ENCODE measurements around the gene GATA5.

The GATA5 gene, protein sequence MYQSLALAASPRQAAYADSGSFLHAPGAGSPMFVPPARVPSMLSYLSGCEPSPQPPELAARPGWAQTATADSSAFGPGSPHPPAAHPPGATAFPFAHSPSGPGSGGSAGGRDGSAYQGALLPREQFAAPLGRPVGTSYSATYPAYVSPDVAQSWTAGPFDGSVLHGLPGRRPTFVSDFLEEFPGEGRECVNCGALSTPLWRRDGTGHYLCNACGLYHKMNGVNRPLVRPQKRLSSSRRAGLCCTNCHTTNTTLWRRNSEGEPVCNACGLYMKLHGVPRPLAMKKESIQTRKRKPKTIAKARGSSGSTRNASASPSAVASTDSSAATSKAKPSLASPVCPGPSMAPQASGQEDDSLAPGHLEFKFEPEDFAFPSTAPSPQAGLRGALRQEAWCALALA

DNA sequence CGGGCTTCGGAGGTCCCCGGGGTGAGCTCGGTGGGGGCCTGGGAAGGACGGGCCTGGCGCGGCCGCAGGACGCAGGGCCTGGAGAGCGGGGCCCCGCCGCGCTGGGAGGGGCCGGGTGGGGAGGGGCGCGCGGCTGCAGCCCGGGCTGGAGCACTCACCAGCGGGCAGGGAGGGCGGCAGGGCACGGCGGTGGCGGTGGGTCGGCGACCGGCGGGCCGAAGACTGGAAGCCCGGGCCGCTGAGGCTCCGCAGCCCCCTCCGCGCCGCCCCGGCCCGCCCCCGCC lies at the start of gene GATA5:
Gene GATA5, minus strand, starts transcription at position 224 of the 284 bp plus-strand sequence. CDS start 474 bp downstream, outside the sequence.
- DNase-seq = no peak

DNA sequence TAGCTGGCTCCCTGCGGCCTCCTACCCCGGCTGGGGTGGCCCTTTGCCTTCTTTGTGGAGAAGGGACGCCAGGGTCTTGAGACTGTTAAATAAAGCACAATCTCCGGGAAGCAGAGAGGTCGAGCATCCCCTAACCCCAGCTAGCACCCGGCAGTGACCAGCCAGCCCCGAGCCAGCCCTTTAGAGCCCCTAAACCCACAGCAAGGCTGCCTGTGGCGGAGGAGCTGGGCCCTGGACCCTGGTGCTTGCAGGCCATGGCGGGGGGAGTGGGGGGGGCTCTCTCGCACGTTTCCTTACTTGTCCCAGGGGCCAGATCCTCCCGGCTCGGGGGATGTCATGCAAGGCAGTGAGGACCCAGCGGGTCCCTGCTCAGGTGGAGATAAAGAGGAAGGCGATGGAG lies 49.2 kb upstream of the GATA5 start:
- no peak for DNase-seq

DNA sequence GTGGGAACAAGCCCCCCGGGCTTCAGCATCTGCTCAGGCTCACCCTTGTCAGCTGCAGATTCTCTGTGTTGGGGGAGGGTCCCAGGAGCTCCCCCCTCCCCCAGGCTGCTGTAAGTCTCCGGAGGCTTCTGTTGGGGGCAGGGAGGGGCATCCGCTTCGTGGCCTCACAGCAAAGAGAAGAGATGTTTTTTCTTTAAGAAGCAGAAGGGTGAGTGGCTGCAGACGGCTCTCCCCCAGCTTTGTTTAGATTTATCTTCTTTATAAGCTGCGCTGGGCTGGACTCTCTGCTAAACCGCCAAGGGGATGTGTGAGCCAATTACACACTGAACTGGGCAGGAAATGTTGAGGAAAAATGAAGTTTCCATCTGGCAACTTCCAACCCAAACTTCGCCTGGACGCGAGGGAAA lies 48.7 kb upstream of the GATA5 start:
- peak; percentile 70 for DNase-seq

DNA sequence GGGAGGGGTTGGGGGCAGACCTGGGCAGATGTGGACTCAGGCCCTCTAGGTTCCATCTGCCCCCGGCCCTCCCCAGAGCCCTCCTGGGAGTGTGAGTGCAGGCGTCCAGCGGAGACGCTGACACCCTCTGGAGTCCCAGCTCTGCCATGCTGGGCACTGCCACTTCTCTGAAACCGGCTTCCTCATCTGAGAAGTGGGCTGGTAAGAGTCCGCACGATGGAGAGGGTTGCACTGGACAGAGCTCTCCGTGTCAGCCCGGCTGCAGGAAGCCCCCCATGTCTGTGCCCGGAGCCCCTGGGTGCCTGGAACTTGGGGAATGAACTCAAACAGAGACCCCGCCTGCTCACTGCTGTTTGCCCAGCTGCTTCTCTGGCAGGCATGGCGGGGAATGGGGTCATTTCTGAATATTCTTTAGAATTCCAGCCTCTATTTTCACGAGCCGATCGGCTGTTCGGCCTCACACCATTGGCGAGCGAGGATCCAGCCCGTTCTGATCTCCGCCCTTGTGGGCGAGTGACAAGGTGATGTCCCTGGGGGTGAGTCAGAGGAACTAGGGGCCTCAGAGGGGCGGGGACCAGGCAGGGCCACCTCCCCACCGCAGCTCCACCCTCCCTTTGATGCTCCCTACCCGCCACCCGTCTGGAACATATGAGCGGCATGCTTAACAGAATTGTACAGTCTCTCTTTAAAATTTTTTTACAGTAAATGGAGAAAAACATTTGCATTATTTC lies 47.8 kb upstream of the GATA5 start:
- no peak for DNase-seq

DNA sequence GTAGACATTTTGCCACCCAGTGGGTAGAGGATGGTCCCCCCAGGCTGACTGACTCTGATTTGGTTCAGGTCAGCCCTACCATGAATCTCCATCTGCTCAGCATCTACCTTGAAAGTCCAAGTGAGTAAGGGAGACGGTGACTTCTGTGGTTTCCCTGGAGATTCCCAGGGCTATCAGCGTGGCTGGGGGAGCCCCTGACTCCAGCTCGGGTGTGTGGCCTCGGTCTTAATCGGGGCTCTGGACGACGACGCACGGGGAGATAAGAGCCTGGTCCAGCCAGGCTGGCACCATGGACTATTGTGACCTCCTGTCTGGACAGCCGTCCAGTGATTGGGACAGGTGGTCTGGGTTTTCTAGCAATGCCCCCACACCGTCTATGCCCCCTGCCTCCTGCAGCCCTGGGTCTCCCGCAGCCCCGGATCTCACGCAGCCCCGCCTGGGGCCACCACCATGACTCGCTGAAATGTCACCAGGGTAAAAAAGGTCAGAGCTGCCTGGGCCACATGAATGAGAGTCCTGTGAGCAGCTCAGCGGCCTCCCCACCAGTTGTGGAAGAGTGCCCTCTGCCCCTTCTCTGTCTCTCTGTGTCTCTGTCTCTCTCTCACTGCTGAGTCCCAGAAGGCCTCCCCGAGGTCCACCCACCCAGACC lies 47.1 kb upstream of the GATA5 start:
- no peak for DNase-seq

DNA sequence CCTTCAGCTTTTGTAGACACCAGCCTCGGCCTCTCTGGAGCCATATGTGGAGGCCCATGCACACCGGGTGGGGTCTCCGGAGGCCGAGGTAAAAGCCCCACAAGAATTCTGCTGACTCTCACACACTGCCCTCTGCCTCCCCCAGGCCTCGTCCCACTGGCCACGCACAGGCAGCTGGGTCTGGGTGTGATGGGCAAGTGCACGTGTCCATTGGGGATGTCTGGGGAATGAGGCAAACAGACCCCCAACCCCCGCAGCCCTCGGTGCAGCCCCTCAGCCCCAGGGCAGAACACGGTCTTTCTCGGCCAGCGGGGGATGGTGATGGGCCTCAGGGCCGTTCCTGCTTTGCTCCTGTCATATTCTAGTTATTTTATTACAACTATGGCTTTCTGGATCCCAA lies 44.0 kb upstream of the GATA5 start:
- DNase-seq = no peak

DNA sequence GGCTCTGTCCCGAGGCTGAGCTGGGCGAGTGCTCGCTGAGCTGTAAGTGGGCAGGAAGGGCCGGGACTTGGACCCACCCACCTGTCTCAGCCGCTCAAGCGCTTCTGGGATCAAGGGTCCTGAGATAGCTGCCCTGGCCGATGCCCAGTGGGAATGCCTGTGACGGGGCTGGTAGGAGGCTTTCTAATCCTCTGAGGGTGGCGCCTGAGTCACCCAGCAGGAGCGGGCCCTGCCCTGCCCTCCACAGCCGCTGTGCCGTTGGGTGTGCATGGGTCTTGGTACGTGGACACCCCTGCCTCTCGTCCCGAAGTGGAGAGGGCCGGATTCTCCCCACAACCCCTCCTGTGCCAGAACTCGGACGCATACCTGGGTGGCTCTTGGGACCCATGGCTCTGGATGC lies 43.1 kb upstream of the GATA5 start:
- DNase-seq = no peak

DNA sequence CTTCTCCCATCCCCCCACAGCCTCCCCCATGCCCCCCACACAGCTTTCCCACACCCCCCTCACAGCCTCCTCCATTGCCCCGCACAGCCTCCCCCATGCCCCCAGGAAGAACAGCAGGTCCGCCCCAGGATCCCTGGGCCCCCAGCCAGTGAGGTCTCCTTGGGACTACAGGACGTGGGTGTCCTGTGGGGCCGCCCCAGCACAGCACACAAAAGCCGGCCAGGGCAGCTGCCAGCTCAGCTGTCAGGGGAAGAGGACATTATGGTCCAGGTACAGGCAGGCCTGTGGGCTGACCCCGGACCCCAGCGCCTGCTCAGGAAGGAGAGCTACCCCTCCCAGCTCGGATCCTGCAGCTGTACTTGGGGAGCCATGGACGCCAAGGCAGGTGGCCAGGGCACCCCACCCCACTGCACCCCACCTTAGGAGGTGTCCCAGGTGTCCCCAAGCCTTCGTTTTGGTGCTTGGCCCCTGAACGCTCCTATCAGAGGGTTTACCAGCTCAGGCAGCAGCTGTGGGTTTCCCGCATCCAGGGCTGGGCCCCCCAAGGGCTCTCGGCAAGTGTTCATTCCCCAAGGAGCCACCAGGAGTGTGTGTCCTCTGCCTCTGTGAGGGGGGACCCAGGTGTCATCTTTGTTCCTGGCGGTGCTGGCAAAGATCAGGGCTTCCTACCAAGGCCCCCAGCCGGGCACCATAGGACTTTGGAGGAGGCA lies 42.3 kb upstream of the GATA5 start:
- DNase-seq = no peak

DNA sequence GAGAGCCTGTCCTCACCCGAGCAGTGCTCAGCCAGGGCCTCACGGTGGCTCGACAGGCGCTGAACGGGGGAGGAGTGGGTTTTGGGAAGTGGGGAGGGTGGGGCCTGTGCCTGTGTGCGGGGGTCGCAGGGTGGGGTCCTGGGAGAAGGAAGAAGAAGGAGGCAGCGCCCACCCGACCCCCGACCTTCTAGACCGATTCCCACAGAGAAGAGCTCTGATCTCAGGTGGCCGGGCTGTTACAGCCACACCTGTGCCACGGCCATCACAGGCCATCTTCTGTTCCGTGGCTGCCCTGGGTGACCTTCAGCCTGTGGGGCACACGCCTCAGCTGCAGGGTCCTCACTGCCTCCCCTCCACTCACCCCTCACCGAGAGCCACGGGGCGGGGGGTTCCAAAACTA lies 41.4 kb upstream of the GATA5 start:
- no peak for DNase-seq

DNA sequence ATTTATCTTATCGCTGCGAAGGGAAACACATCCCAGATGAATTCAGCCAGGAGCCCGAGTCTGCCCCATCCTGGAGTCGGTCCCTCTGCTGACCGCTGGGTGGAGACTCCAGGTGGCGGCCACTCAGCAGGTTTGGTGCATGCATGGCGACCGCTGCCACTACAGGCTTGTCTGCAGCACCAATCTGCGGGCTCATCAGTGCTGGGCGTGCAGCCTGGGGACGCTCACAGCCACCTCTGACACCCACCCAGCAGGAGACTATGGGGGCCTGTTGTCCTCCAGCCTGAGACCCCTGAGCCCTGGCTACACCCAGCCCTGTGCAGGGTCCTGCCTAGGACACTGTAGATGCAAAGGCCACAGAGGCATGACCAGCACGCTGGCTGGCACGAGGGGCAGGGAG lies 40.5 kb upstream of the GATA5 start:
- DNase-seq = no peak

DNA sequence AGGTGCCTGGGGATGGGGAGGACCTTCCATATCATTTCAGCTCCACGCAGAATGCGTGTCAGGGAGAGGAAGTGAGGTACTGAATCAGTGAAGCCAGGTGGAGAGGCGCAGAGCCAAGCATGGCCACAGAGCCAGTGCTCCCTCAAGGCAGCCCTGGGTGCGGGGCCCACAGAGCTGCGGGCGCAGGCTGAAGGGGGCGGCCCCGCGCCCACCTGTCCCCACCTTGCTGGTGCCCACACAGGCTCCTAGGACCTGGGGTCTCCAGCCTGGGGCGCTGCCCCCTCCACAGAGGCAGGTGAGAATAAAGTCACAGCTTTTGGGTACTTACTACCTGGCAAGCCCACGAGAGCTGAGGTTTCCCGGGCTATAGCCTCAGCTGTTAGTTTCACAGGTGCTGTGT lies 40.0 kb upstream of the GATA5 start:
- DNase-seq = no peak

DNA sequence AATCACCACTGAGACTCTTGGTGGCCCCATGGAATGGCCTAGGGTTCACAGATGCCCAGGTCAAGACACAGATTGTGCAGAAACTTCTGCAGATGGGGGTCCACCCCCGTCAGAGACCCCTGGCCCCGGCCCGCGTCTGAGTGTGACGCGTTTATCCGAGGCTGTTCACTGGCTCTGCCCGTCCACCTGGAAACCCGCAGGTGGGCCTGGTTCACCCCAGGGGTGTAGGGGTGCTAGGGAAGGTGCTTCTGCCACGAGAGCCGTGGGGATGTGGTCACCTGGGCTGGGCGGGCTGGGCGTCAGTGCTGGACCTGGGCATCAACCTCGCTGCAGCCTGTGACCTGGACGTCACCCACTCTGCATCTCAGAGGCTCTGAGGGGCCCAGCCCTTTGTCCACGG lies 39.5 kb upstream of the GATA5 start:
- DNase-seq = no peak

DNA sequence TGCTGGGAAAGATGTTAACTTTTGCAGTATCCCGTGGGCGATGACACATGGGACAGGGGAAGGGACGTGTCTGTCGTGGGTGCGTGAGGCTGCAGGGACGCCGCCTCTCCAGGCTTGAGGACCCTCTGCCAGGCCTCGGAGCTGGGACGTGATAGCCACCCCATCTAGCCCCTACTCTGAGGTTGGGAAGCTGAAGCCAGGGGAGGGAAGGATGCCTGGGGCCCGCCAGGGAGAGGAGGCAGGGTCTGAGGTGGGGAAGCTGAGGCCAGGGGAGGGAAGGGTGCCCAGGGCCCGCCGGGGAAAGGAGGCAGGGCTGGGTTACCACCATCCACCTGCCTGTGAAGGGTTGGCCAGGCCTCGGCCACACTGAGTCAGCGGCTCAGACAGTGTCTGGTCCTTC lies 38.2 kb upstream of the GATA5 start:
- no peak for DNase-seq

DNA sequence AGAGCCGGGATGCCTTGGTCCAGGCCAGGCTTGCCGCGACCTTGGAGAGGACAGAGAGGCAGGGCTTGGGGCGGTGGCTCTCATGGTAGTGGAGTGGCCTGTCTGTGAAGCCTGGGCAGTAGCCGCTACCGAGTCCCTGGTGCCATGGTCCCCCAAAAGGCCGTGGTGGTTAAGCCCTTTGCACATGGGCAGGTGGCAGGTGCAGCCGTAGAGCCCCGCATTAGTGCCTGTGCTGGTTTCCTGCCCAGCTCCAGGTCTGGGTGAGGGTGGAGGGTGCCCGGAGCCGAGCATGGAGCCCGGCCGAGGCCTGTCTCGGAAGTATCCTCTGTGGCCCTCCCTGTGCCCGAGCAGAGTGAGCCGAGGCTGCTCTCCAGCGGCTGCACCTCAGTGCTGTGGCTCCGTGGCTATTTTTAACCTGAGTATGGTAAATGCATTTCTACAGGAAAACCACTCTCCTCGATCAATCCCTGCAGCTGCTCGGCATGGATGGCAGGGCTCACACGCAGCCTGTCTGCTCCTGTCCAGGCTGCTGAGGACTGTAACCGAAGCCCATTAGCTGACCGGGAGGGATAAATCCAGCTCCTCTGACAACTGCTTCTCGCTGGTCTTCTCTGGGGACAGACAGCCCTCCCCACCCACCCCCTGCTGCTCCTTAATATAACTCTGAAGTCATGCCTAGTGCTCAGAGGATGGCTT lies 36.3 kb upstream of the GATA5 start:
- DNase-seq = peak; percentile 74

DNA sequence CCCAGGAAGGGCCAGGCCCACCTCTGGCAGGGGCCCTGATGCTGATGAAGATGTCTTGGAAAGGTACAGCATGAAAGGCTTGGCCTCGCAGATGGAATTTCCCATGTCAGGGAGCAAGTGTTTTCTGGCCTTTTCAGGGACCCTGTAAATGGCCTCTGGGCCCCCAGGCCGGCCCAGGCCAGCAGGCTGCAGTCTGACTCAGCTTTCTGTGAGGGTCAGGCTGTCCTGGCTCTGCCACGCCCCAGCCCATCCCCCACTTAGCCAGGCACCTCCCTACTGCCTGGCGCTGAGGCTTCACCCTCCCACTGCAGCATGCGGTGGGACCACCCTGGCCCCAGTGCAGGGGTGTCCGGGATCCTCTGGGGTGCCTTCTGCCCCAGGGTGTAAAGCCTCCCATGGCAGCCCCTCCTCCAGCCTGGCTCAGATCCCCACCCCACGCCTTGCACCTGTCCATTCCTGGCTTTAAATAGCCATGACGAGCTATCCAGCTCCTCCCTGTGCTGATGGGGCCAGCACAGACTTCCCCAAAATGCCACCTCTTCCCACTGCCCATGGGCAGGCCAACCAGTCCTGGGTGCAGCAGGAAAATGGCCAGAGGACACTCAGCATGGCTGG lies 35.6 kb upstream of the GATA5 start:
- DNase-seq = peak; percentile 59

DNA sequence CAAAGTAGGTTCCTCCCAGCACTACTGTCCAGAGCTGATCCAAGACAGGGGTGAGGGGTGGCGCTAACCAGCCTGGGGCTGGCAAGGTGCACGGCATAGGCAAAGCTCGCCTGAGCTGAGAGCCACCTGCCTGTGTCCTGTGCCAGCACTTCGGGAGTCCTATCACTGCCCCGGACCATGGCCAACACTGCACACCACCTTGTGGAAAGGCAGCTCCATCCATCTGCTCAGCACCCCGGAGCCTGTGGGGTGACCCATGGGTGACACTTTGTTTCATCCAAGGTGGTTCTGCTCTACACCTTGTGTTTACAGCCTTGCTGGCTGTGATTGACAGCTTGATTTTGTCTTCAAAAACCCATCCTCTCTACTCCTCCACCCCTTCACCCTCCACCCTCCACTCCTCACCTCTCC lies 32.9 kb upstream of the GATA5 start:
- no peak for DNase-seq

DNA sequence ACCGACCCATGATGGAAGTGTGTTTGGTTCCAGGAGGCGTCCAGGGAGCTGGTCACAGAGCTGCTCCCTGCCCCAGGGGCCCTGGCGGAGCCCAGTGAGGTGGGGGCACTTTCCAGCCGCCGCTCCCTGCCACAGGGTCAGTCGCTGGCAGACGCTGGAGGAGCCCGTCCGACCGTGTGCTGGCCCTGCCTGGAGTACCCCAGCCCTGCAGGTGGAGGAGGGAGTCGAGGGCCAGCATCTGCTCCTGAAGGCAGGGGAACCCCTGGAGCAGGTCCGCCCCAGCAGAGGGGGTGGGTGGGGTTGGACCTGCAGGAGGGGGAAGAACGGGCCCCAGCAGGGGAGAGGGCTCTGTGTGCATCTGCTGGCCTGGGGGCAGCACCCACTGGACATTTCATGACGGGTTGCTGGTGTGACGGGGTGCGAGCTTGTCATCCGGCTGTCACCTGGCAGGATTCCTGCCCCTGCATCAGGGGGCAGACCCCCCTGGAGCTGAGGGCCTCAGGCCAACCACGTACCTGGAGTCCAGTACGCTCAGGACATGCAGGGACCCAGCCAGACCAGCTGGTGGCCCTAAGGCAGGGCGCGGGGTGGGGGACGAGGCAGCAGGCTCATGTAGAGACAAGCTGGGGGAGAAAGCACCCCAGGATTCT lies 32.3 kb upstream of the GATA5 start:
- no peak for DNase-seq

DNA sequence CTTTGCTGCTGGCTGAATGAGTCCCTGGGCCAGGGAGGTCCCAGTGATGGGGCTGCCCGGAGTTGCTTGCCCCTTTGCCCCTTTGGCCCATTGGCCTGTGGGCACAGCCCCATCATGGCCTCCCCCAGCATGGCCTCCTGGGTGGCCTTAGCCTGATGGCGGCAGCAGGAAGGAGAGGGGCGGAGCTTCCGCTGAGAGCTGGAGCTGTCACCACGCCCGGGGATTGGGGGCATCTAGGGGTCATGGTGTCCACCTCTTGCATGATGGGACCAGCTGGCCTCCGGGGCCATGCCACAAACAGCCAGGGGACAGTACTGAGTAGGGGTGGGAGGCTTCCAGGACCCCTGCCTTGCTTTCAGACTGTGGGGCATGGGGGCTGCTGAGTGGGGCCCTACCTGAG lies 31.5 kb upstream of the GATA5 start:
- no peak for DNase-seq

DNA sequence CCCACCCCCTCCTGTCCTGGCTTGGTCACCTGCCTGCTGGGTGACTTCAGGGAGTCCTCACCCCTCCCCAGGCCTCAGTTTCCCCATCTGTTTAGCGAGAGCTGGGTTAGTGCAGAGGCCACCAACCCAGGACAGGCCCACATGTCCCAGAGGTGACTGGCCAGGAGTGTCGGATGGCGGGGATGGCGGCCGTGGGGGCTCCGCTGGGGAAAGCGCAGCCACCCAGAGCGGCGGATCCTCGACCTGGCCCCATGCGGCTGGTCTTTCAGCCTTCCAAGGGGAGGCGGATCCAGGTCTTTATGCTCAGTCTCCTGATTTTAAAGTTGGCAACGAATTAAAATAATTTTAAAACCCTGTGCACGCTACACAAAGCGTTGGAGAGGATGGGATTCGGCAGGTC lies 31.0 kb upstream of the GATA5 start:
- DNase-seq = no peak

DNA sequence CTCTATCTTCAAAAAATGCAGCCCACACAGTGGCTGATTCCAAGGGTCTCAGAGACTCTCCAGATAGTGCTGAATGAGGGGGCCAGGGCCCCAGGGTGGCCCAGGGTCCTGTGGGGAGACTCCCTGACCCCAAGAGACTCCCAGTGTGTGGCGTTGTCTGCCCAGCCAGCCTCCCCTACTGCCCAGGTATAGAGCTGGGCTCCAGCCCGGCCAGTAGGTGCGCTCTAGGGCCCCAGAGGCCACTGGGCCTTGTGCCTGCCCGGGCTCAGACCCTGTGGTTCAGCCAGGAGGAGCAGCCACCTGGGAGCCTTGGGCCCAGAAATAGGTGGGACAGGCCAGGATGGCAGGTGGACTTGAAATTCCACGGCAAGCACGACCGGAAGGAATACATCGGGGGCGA lies 30.3 kb upstream of the GATA5 start:
- DNase-seq = no peak

DNA sequence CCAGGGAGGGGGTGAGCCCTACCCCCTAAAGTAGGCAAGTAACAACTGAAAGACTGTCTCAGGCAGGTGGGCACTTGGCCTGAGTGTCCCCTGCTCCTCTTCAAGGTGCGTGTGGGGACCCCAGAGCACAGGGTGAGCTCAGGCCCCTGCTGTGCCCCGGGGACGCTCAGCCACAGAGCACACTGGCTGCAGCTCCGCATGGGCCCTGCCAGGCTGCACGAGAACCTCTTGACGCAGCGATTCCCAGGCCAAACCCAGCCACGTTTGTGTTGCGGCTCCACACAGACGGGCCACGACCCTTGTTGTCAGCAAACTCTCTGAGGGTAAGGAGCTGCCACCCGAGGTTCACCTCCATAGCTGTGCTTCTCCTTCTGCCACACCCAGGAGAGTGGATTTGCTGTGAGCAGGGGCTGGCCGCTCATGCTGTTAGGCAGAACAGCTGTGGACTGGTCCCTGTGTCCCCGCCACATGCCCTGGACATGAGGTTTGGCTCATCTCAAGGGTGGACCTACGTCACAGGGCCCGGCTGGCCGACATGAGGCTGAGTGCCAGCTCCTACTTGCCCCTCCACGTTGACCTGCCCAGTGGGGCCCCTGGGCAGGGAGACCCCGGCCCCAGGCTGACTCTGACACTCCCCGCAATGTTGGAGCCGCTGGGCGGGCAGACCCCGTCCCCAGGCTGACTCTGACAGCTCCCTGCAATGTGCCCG lies 29.7 kb upstream of the GATA5 start:
- DNase-seq = no peak

Measured in right hindlimb (tissue), 1 donor.